ENCODE data around the gene FAM13C. TPM values are rescaled to one million over a fixed set of nuclear protein-coding genes. Genes with fewer than 3 reads are reported as not detected.
"Not testable (repeated sequence)": the region's sequence is repeated elsewhere in the genome, so short reads cannot be mapped to it uniquely, and the experiment has no call there.

Gene FAM13C
- polyA plus RNA-seq, 3 donors from 2014 or later: not detected

DNA sequence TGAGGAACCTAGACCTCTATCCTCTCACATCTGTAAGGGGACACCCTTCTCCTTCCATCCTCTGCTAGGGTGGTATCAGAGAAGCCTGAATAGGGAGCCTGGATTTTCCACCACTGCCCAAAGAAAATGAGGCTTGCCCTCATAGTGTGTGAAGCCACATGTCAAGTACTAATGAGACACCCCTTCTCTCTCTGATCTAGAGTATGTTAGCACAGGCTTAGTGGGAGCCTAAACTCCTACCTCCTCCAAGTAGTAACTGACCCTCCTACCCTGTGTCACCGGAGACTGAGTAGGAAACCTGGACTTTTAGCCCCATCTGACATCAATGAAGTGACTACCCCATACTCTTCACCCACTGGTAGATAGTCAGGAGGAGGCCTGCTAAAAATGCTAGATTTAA is 120.3 kb downstream of the FAM13C start:
- Mint-ChIP-seq H3K27ac (no peak overlapping the region), H3K27me3 (ENCODE audit: low read depth in 3 of 3) (peaks cover 0 to 2% (median 0%) of the 10 kb centered on the region in 3 donors), H3K4me3 (no peak overlapping the region), H3K4me1 (no peaks in the 10 kb centered on the region), H3K36me3 (no peaks in the 10 kb centered on the region), H3K9me3 (peaks cover 0 to 6% (median 1%) of the 10 kb centered on the region in 6 donors)
- no peak for DNase-seq

- Mint-ChIP-seq H3K9me3 (peaks cover 0 to 6% (median 2%) of the 10 kb centered on the region in 6 donors), H3K27me3 (ENCODE audit: low read depth in 3 of 3) (peaks cover 0 to 2% (median 0%) of the 10 kb centered on the region in 3 donors), H3K4me1 (no peaks in the 10 kb centered on the region)
Observed at GRCh38 chr10:59240582-59241183, 121.7 kb downstream of the FAM13C start.

DNA sequence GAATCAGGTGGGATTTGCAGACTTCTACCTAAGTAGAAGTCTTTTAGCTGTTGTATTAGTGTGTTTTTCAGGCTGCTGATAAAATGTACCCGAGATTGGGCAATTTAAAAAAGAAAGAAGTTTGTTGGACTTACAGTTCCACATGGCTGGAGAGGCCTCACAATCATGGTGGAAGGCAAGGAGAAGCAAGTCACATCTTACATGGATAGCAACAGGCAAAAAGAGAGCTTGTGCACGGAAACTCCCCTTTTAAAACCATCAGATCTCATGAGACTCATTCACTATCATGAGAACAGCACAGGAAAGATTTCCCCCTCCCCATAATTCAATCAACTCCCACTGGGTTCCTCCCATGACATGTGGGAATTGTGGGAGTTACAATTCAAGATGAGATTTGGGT is 123.2 kb downstream of the FAM13C start:
- not testable (repeated sequence) for H3K36me3 Mint-ChIP-seq, H3K9me3 Mint-ChIP-seq, DNase-seq

More at GRCh38 chr10:59240582-59241183, 121.7 kb downstream of the FAM13C start:
- Mint-ChIP-seq H3K4me3 (no peak overlapping the region), H3K36me3 (no peaks in the 10 kb centered on the region), H3K27ac (no peak overlapping the region)
- DNase-seq: no peak

DNA sequence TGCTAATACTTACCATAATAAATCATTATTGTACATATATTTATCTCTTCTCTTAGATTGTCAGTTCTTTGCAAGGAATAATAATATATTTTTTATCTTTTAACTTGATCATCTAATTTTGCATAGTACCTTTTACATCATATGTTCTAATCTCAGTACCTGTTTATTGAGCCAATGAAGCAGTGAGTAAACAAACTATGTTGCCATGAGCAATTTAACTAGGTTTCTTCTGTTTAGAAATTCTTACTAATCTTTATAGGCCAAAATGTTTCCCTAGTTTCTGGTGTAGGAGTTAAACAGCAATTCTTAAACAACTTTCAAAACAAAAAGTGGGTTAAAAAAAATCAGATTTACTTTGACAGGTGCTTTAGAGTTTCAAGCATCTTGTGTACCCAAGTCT is 124.6 kb downstream of the FAM13C start:
- no peak for DNase-seq
- no peaks in the 10 kb centered on the region for H3K27me3 Mint-ChIP-seq (ENCODE audit: low read depth in 3 of 3)
- no peaks in the 10 kb centered on the region for H3K36me3 Mint-ChIP-seq
- H3K9me3 Mint-ChIP-seq: peaks cover 0 to 5% (median 0%) of the 10 kb centered on the region in 6 donors
- H3K4me1 Mint-ChIP-seq: no peaks in the 10 kb centered on the region
- no peak overlapping the region for H3K4me3 Mint-ChIP-seq
- H3K27ac Mint-ChIP-seq: no peak overlapping the region

More for the DNA sequence above, 123.2 kb downstream of the FAM13C start:
- H3K27me3 Mint-ChIP-seq (ENCODE audit: low read depth in 3 of 3); H3K27ac Mint-ChIP-seq; H3K4me1 Mint-ChIP-seq; H3K4me3 Mint-ChIP-seq: not testable (repeated sequence)

- no peaks in the 10 kb centered on the region for H3K27me3 Mint-ChIP-seq (ENCODE audit: low read depth in 3 of 3)
- no peak overlapping the region for H3K27ac Mint-ChIP-seq
- no peaks in the 10 kb centered on the region for H3K4me1 Mint-ChIP-seq
- no peak overlapping the region for H3K4me3 Mint-ChIP-seq
- H3K36me3 Mint-ChIP-seq: no peaks in the 10 kb centered on the region
- H3K9me3 Mint-ChIP-seq: peaks cover 0 to 5% (median 0%) of the 10 kb centered on the region in 6 donors
- no peak for DNase-seq
Observed at GRCh38 chr10:59236064-59236697, 126.2 kb downstream of the FAM13C start.

DNA sequence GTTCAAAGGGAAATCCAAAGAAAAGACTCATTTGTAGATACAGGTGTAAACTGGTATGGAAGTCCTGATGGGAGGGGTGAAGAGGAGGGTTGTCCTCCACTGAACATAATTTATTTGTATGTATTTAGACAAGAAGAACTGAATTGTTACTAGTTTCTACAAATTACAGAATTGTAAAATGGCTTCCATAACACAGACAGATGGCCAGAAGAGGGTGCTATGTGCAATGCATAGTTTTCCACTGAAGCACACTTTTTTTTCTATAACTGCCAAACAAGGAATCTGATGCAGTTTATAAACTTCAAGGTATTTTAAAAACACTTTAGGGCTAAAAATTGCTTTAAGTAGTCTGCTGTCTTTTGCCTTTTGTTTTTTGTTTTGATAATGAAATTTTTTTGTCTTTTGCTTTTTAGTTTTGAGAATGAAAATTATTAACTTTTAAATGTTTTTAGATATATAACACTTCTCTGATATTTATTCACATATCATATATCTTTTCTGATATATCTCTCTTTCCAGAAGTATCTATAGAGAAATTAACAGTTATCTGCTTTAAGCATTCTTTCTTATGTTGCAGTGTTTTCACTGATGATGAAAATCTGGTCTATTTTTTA is 127.4 kb downstream of the FAM13C start:
- H3K4me1 Mint-ChIP-seq: no peaks in the 10 kb centered on the region

GRCh38 chr10:59234194-59234593 is 128.2 kb downstream of the FAM13C start:
- Mint-ChIP-seq H3K27ac (no peak overlapping the region), H3K9me3 (peaks cover 0 to 8% (median under 1%) of the 10 kb centered on the region in 6 donors), H3K4me1 (no peaks in the 10 kb centered on the region), H3K27me3 (ENCODE audit: low read depth in 3 of 3) (no peaks in the 10 kb centered on the region), H3K36me3 (no peaks in the 10 kb centered on the region), H3K4me3 (no peak overlapping the region)
- DNase-seq: no peak

More for the DNA sequence above, 127.4 kb downstream of the FAM13C start:
- Mint-ChIP-seq H3K36me3 (no peaks in the 10 kb centered on the region), H3K27me3 (ENCODE audit: low read depth in 3 of 3) (no peaks in the 10 kb centered on the region), H3K9me3 (peaks cover 0 to 5% (median 0%) of the 10 kb centered on the region in 6 donors), H3K4me3 (no peak overlapping the region), H3K27ac (no peak overlapping the region)
- no peak for DNase-seq

- H3K9me3 Mint-ChIP-seq: peaks cover 0 to 3% (median under 1%) of the 10 kb centered on the region in 6 donors
- H3K27ac Mint-ChIP-seq: no peak overlapping the region
- no peak overlapping the region for H3K4me3 Mint-ChIP-seq
- no peaks in the 10 kb centered on the region for H3K4me1 Mint-ChIP-seq
- DNase-seq: no peak
- H3K27me3 Mint-ChIP-seq (ENCODE audit: low read depth in 3 of 3): no peaks in the 10 kb centered on the region
- no peaks in the 10 kb centered on the region for H3K36me3 Mint-ChIP-seq
Observed at GRCh38 chr10:59229441-59229840, 132.9 kb downstream of the FAM13C start.

GRCh38 chr10:59227136-59227673 is 135.1 kb downstream of the FAM13C start:
- H3K27me3 Mint-ChIP-seq (ENCODE audit: low read depth in 3 of 3): no peaks in the 10 kb centered on the region
- no peak for DNase-seq
- H3K9me3 Mint-ChIP-seq: peaks cover 0 to 4% (median 2%) of the 10 kb centered on the region in 6 donors
- H3K4me1 Mint-ChIP-seq: no peaks in the 10 kb centered on the region
- no peak overlapping the region for H3K4me3 Mint-ChIP-seq
- no peaks in the 10 kb centered on the region for H3K36me3 Mint-ChIP-seq
- H3K27ac Mint-ChIP-seq: no peak overlapping the region

DNA sequence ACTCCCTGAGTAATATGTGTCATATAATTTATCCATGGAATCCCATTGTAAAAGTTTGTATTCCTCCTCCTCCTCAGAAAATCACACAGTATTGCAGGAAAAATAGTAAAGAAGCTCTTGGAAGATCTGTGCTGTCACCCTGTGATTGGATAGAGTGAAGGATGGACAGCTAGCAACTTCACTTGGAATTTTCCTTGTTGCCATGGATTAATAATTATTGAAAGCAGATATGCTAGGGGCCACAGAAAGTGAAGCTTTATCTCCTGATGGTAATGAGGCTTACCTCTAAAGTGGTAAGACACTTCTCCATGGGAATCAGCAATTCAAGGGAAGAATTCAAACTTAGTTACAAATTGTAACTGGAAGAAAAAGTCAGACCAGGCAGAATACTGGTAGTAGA is 137.1 kb downstream of the FAM13C start:
- H3K4me3 Mint-ChIP-seq: no peak overlapping the region

DNA sequence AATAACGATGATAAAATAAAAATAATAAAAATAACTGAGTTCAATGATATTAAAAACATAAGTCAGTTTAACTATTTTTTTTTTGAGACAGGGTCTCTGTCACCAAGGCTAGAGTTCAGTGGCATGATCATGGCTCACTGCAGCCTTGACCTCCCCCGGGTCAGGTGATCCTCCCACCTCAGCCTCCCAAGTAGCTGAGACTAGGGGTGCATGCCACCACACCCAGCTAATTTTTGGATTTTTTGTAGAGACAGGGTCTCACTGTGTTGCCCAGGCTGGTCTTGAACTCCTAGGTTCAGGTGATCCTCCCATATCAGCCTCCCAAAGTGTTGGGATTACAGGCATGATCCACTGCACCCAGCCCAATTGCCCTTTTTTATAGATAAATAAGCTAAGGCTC is 138.8 kb downstream of the FAM13C start:
- not testable (repeated sequence) for H3K27me3 Mint-ChIP-seq (ENCODE audit: low read depth in 3 of 3); H3K4me1 Mint-ChIP-seq; H3K4me3 Mint-ChIP-seq; DNase-seq; H3K27ac Mint-ChIP-seq; H3K36me3 Mint-ChIP-seq; H3K9me3 Mint-ChIP-seq

More for the DNA sequence above, 137.1 kb downstream of the FAM13C start:
- H3K9me3 Mint-ChIP-seq: peaks cover 0 to 5% (median 2%) of the 10 kb centered on the region in 6 donors
- no peaks in the 10 kb centered on the region for H3K4me1 Mint-ChIP-seq
- no peak overlapping the region for H3K27ac Mint-ChIP-seq
- peaks cover 0 to 1% (median 0%) of the 10 kb centered on the region in 3 donors for H3K27me3 Mint-ChIP-seq (ENCODE audit: low read depth in 3 of 3)
- H3K36me3 Mint-ChIP-seq: no peaks in the 10 kb centered on the region
- DNase-seq: no peak

DNA sequence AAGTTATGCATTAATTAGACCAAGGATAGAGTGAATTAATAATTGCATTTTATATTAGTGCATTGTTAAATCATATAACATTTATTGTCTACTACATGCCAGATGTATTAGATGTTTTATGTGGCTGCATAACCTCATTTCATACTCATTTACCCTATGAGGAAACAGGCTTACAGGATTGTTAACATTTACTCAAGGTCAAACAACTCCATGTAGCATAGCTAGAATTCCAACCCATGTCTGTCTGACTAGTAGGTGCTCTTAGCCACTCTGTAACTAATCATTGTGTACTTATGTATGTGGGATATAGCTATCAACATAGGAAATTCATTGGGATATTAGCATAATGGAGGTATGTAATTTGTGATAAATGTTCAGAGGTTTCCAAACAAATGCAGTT is 139.6 kb downstream of the FAM13C start:
- DNase-seq: no peak
- Mint-ChIP-seq H3K4me3 (no peak overlapping the region), H3K27me3 (ENCODE audit: low read depth in 3 of 3) (peaks cover 0 to 1% (median 0%) of the 10 kb centered on the region in 3 donors), H3K4me1 (no peaks in the 10 kb centered on the region), H3K9me3 (peaks cover 0 to 5% (median 0%) of the 10 kb centered on the region in 6 donors), H3K27ac (no peak overlapping the region), H3K36me3 (no peaks in the 10 kb centered on the region)

DNA sequence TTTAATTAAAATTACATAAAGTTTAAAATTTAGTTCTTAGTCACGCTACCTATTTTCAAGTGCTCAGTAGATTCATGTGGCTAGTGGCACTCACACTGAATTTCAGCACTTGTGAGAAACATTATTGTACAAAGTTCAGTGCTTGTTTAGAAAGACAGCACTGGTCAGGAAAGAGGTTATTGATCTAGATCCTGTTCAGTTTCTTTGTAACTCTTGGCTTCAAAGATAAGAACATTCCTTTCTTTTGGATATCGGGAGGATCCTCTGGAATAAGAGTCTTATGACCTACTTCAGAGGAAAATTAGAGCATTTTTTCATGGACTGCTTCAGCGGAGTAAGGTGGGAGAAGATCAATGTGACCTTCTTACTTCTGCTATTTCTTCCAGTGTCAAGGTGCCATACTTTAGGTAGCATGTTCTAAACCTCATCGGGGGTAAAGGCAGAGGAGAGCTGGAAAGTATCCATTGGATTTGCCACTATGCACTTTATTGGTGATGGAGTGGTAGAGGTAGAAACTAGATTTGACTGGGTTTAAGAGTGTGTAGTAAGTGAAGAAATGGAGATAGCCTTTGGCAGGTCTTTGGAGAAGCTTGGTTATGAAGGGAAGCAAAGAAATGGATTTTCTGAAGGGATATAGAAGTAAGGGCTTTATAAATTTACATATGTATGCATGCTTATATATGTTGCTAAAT is 146.0 kb downstream of the FAM13C start:
- Mint-ChIP-seq H3K4me3 (no peak overlapping the region), H3K4me1 (no peaks in the 10 kb centered on the region), H3K27ac (no peak overlapping the region), H3K9me3 (peaks cover 0 to 18% (median 4%) of the 10 kb centered on the region in 6 donors), H3K27me3 (ENCODE audit: low read depth in 3 of 3) (no peaks in the 10 kb centered on the region), H3K36me3 (no peaks in the 10 kb centered on the region)
- no peak for DNase-seq

DNA sequence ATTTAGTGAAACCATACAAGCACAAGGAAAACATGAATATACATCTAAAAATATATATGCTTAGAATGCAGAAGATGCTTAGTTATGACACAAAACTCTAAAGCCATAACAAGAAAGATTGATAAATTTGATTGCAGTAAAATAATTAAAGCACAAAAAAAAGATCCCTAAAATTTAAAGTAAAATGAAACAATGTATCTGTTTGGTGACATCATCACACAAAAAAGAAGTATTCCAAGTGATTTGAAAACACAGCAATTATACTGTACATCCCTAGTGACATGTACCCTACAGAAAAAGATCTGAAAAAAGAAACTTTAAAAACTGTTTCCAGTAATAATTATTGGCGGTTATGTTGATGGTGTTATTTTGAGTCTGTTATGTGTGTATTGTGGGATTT is 148.2 kb downstream of the FAM13C start:
- H3K36me3 Mint-ChIP-seq: no peaks in the 10 kb centered on the region
- H3K27me3 Mint-ChIP-seq (ENCODE audit: low read depth in 3 of 3): no peaks in the 10 kb centered on the region
- no peak for DNase-seq
- no peaks in the 10 kb centered on the region for H3K4me1 Mint-ChIP-seq
- no peak overlapping the region for H3K27ac Mint-ChIP-seq
- no peak overlapping the region for H3K4me3 Mint-ChIP-seq
- peaks cover 3 to 24% (median 5%) of the 10 kb centered on the region in 6 donors for H3K9me3 Mint-ChIP-seq

Data from immature natural killer cell (primary cell).